ENCODE measurements around the gene ROBO2.

DNA sequence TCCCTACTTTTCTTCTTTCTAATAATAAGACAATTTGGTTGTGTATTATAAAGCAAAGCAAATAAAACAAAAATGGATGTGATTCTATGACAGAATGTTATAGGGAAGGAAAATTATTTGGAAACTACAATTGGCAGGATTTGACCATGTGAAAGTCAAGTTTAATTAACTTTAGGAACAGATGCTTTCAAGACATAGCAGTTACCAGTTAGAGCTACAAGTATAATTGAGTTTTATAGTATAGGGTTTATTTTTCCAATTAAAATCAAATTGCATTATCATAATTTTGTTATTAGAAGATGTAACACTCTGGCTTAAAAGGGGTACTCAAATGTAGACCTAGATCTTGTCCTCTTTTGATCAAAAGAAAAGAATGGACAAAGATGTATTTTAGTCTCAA is 110.9 kb downstream of the ROBO2 start:
- no peak for TF ChIP-seq POLR2A (IDR thresholded peaks at IDR 0.05; ENCODE audit: low read depth, low read length)
- no peak for TF ChIP-seq SMARCA5 (IDR thresholded peaks at IDR 0.05)
- TF ChIP-seq, protein P1, sequence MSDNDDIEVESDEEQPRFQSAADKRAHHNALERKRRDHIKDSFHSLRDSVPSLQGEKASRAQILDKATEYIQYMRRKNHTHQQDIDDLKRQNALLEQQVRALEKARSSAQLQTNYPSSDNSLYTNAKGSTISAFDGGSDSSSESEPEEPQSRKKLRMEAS (IDR thresholded peaks at IDR 0.05; ENCODE audit: low read depth, low read length): no peak
- no peak for TF ChIP-seq YY1 (IDR thresholded peaks at IDR 0.05; ENCODE audit: low read depth, low read length)
- TF ChIP-seq SIN3A (IDR thresholded peaks at IDR 0.05; ENCODE audit: low read depth, low read length): no peak
- no peak for TF ChIP-seq EZH2 (IDR thresholded peaks at IDR 0.05; ENCODE audit: borderline replicate concordance, control insufficient read depth, low read depth, low read length)
- TF ChIP-seq, protein P2, sequence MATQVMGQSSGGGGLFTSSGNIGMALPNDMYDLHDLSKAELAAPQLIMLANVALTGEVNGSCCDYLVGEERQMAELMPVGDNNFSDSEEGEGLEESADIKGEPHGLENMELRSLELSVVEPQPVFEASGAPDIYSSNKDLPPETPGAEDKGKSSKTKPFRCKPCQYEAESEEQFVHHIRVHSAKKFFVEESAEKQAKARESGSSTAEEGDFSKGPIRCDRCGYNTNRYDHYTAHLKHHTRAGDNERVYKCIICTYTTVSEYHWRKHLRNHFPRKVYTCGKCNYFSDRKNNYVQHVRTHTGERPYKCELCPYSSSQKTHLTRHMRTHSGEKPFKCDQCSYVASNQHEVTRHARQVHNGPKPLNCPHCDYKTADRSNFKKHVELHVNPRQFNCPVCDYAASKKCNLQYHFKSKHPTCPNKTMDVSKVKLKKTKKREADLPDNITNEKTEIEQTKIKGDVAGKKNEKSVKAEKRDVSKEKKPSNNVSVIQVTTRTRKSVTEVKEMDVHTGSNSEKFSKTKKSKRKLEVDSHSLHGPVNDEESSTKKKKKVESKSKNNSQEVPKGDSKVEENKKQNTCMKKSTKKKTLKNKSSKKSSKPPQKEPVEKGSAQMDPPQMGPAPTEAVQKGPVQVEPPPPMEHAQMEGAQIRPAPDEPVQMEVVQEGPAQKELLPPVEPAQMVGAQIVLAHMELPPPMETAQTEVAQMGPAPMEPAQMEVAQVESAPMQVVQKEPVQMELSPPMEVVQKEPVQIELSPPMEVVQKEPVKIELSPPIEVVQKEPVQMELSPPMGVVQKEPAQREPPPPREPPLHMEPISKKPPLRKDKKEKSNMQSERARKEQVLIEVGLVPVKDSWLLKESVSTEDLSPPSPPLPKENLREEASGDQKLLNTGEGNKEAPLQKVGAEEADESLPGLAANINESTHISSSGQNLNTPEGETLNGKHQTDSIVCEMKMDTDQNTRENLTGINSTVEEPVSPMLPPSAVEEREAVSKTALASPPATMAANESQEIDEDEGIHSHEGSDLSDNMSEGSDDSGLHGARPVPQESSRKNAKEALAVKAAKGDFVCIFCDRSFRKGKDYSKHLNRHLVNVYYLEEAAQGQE (IDR thresholded peaks at IDR 0.05; ENCODE audit: low read depth, low read length): no peak
- no peak for TF ChIP-seq GATAD2B (conservative IDR thresholded peaks at IDR 0.05; ENCODE audit: low read depth)
- TF ChIP-seq, protein P3, sequence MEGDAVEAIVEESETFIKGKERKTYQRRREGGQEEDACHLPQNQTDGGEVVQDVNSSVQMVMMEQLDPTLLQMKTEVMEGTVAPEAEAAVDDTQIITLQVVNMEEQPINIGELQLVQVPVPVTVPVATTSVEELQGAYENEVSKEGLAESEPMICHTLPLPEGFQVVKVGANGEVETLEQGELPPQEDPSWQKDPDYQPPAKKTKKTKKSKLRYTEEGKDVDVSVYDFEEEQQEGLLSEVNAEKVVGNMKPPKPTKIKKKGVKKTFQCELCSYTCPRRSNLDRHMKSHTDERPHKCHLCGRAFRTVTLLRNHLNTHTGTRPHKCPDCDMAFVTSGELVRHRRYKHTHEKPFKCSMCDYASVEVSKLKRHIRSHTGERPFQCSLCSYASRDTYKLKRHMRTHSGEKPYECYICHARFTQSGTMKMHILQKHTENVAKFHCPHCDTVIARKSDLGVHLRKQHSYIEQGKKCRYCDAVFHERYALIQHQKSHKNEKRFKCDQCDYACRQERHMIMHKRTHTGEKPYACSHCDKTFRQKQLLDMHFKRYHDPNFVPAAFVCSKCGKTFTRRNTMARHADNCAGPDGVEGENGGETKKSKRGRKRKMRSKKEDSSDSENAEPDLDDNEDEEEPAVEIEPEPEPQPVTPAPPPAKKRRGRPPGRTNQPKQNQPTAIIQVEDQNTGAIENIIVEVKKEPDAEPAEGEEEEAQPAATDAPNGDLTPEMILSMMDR (IDR thresholded peaks at IDR 0.05 in 2 of 3, conservative IDR thresholded peaks at IDR 0.05 in 1 of 3; ENCODE audit: control insufficient read depth in 2 of 3, extremely low read depth in 1 of 3, insufficient read depth in 1 of 3, low read depth in 3 of 3, low read length in 3 of 3): no peak
- no peak for TF ChIP-seq CHD4 (IDR thresholded peaks at IDR 0.05)
- TF ChIP-seq, protein P4, sequence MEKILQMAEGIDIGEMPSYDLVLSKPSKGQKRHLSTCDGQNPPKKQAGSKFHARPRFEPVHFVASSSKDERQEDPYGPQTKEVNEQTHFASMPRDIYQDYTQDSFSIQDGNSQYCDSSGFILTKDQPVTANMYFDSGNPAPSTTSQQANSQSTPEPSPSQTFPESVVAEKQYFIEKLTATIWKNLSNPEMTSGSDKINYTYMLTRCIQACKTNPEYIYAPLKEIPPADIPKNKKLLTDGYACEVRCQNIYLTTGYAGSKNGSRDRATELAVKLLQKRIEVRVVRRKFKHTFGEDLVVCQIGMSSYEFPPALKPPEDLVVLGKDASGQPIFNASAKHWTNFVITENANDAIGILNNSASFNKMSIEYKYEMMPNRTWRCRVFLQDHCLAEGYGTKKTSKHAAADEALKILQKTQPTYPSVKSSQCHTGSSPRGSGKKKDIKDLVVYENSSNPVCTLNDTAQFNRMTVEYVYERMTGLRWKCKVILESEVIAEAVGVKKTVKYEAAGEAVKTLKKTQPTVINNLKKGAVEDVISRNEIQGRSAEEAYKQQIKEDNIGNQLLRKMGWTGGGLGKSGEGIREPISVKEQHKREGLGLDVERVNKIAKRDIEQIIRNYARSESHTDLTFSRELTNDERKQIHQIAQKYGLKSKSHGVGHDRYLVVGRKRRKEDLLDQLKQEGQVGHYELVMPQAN (conservative IDR thresholded peaks at IDR 0.05): no peak
- TF ChIP-seq EGR1 (IDR thresholded peaks at IDR 0.05; ENCODE audit: borderline replicate concordance in 1 of 2, low read depth in 2 of 2, low read length in 2 of 2): no peak
- TF ChIP-seq CREB1 (IDR thresholded peaks at IDR 0.05; ENCODE audit: low read depth): no peak

All from GM12878 (cell line).